HepG2 (cell line): ENCODE results near the gene DNAJC11.
"Not testable (repeated sequence)": the region's sequence is repeated elsewhere in the genome, so short reads cannot be mapped to it uniquely, and the experiment has no call there.

Experiments used
- PHF20 ChIP-seq: sonication (generic); formaldehyde crosslinking; IDR thresholded peaks from 2 replicates; pipeline ENCODE4 v1.5.0; 2020; ENCODE audit warnings: mild to moderate bottlenecking, missing genetic modification reagents
- PPARG ChIP-seq: conservative IDR thresholded peaks from 2 replicates; pipeline ENCODE4 v1.6.1; 2016; ENCODE audit warnings: missing biosample characterization, missing genetic modification reagents
- SRY ChIP-seq: sonication (generic); formaldehyde crosslinking; IDR thresholded peaks from 2 replicates; pipeline ENCODE4 v1.8.0; 2022; ENCODE audit warnings: mild to moderate bottlenecking, missing genetic modification reagents
- ZNF441 ChIP-seq: sonication (generic); formaldehyde crosslinking; IDR thresholded peaks from 2 replicates; pipeline ENCODE4 v1.7.0; 2021; ENCODE audit warnings: missing genetic modification reagents, borderline replicate concordance

GRCh38 chr1:6640867-6641266, 60.7 kb downstream of the DNAJC11 start:
- TF ChIP-seq PPARG (CRISPR knock-in tag); ZNF441 (CRISPR knock-in tag); PHF20; SRY (CRISPR knock-in tag): not testable (repeated sequence)
